T-helper 17 cell (primary cell): ENCODE measurements around the gene PHLPP1. TPM values are rescaled to one million over a fixed set of nuclear protein-coding genes. Genes with fewer than 3 reads are reported as not detected.
A peak's percentile ranks its signal among the peaks of the same experiment; 100 is the strongest.

Experiments
- ATAC-seq: fragments of 150-1000 bp; cut with Tn5 transposase; 2 replicates; pipeline ENCODE4 v1.10.0; 2021; ENCODE audit warnings: mild to moderate bottlenecking, moderate library complexity
- DNase-seq, 3 donors: peaks; one replicate each; pipeline versions ENCODE4 v3.0.0 to v3.0.0-alpha.2; 2020 to 2021
- H3K9me3 ChIP-seq: one replicate; pipeline ENCODE4 v1.7.0; 2013; ENCODE audit warnings: low read length, mild to moderate bottlenecking; ENCODE audit not compliant: control insufficient read depth, poor library complexity, severe bottlenecking
- H3K27ac Mint-ChIP-seq: one replicate; pipeline ENCODE4 v1.8.0; 2022; ENCODE audit warnings: mild to moderate bottlenecking, moderate library complexity, mixed read lengths
- H3K27me3 Mint-ChIP-seq: one replicate; pipeline ENCODE4 v1.8.0; 2022; ENCODE audit warnings: mixed read lengths
- H3K36me3 Mint-ChIP-seq: one replicate; pipeline ENCODE4 v1.8.0; 2022; ENCODE audit warnings: low read depth, mixed read lengths
- H3K4me1 Mint-ChIP-seq: one replicate; pipeline ENCODE4 v1.8.0; 2022; ENCODE audit warnings: mild to moderate bottlenecking, mixed read lengths
- H3K4me3 Mint-ChIP-seq: one replicate; pipeline ENCODE4 v1.8.0; 2022; ENCODE audit warnings: mild to moderate bottlenecking, moderate library complexity, mixed read lengths
- total RNA-seq, 4 donors: library from RNA in 2 of 4; stranded (reverse) in 2 of 4; gene quantifications; one replicate each; pipeline ENCODE4 v1.2.3 and lab custom pipeline; 2022 to 2026

Gene PHLPP1
- total RNA-seq, 2 donors from 2014 or later = 9.0 to 10.8 TPM

- DNase-seq (no peak), ATAC-seq (no peak)
- H3K36me3 Mint-ChIP-seq = peaks cover 2% of the 10 kb centered on the region
- no peak overlapping the region for H3K27ac Mint-ChIP-seq
- H3K4me1 Mint-ChIP-seq = peaks cover 9% of the 10 kb centered on the region
- H3K4me3 Mint-ChIP-seq = no peak overlapping the region
- no peaks in the 10 kb centered on the region for H3K9me3 ChIP-seq
- H3K27me3 Mint-ChIP-seq = no peaks in the 10 kb centered on the region
These were observed 43.2 kb downstream of the PHLPP1 start for GRCh38 chr18:62758591-62758990.

- H3K36me3 Mint-ChIP-seq = peaks cover 2% of the 10 kb centered on the region
- no peak overlapping the region for H3K27ac Mint-ChIP-seq
- ATAC-seq (no peak), DNase-seq (no peak)
- H3K4me1 Mint-ChIP-seq = peaks cover 7% of the 10 kb centered on the region
- H3K4me3 Mint-ChIP-seq = no peak overlapping the region
- H3K9me3 ChIP-seq = no peaks in the 10 kb centered on the region
- H3K27me3 Mint-ChIP-seq = no peaks in the 10 kb centered on the region
These were observed 44.5 kb downstream of the PHLPP1 start for GRCh38 chr18:62759704-62760402.

- Mint-ChIP-seq H3K27me3 (no peaks in the 10 kb centered on the region), H3K36me3 (peaks cover 2% of the 10 kb centered on the region), H3K27ac (no peak overlapping the region), H3K4me1 (peaks cover 7% of the 10 kb centered on the region), H3K4me3 (no peak overlapping the region)
- ATAC-seq (no peak), DNase-seq (no peak)
- no peaks in the 10 kb centered on the region for H3K9me3 ChIP-seq
These were observed 45.0 kb downstream of the PHLPP1 start for GRCh38 chr18:62760403-62760734.

- Mint-ChIP-seq H3K36me3 (peaks cover 2% of the 10 kb centered on the region), H3K27ac (no peak overlapping the region), H3K4me3 (no peak overlapping the region), H3K27me3 (no peaks in the 10 kb centered on the region), H3K4me1 (peaks cover 15% of the 10 kb centered on the region)
- ATAC-seq (no peak), DNase-seq (no peak)
- no peaks in the 10 kb centered on the region for H3K9me3 ChIP-seq
These were observed 47.8 kb downstream of the PHLPP1 start for GRCh38 chr18:62763101-62763521.

- ATAC-seq = no peak
- H3K27me3 Mint-ChIP-seq = no peaks in the 10 kb centered on the region
- H3K4me3 Mint-ChIP-seq = no peak overlapping the region
These were observed 50.9 kb downstream of the PHLPP1 start for GRCh38 chr18:62766266-62766665.

GRCh38 chr18:62767321-62767720 lies 52.0 kb downstream of the PHLPP1 start:
- Mint-ChIP-seq H3K4me3 (no peak overlapping the region), H3K27ac (no peak overlapping the region), H3K27me3 (no peaks in the 10 kb centered on the region), H3K36me3 (peaks cover 2% of the 10 kb centered on the region), H3K4me1 (peaks cover 19% of the 10 kb centered on the region)
- no peak for DNase-seq
- no peaks in the 10 kb centered on the region for H3K9me3 ChIP-seq
- no peak for ATAC-seq

More at GRCh38 chr18:62766266-62766665, 50.9 kb downstream of the PHLPP1 start:
- peaks cover 2% of the 10 kb centered on the region for H3K36me3 Mint-ChIP-seq
- peaks cover 14% of the 10 kb centered on the region for H3K4me1 Mint-ChIP-seq
- DNase-seq = no peak
- no peaks in the 10 kb centered on the region for H3K9me3 ChIP-seq
- no peak overlapping the region for H3K27ac Mint-ChIP-seq

- ATAC-seq (no peak), DNase-seq (no peak)
- H3K4me1 Mint-ChIP-seq = peaks cover 19% of the 10 kb centered on the region
- no peaks in the 10 kb centered on the region for H3K9me3 ChIP-seq
- H3K27ac Mint-ChIP-seq = peak overlapping the region; percentile 24
- no peaks in the 10 kb centered on the region for H3K27me3 Mint-ChIP-seq
- H3K4me3 Mint-ChIP-seq = no peak overlapping the region
- H3K36me3 Mint-ChIP-seq = peaks cover 2% of the 10 kb centered on the region
These were observed 52.7 kb downstream of the PHLPP1 start for GRCh38 chr18:62767836-62768557.

- H3K36me3 Mint-ChIP-seq = peaks cover under 1% of the 10 kb centered on the region
- peak overlapping the region; percentile 24 for H3K27ac Mint-ChIP-seq
- no peaks in the 10 kb centered on the region for H3K9me3 ChIP-seq
- no peak for ATAC-seq
- no peak overlapping the region for H3K4me3 Mint-ChIP-seq
- peaks cover 18% of the 10 kb centered on the region for H3K4me1 Mint-ChIP-seq
- no peaks in the 10 kb centered on the region for H3K27me3 Mint-ChIP-seq
- no peak for DNase-seq
These were observed 53.2 kb downstream of the PHLPP1 start for GRCh38 chr18:62768558-62768943.

- no peaks in the 10 kb centered on the region for H3K27me3 Mint-ChIP-seq
These were observed 53.9 kb downstream of the PHLPP1 start for GRCh38 chr18:62769216-62769615.

GRCh38 chr18:62771494-62772270 lies 56.3 kb downstream of the PHLPP1 start:
- no peaks in the 10 kb centered on the region for H3K27me3 Mint-ChIP-seq
- H3K4me3 Mint-ChIP-seq = no peak overlapping the region
- H3K9me3 ChIP-seq = no peaks in the 10 kb centered on the region
- ATAC-seq (no peak), DNase-seq (no peak)
- no peaks in the 10 kb centered on the region for H3K36me3 Mint-ChIP-seq
- peaks cover 14% of the 10 kb centered on the region for H3K4me1 Mint-ChIP-seq
- H3K27ac Mint-ChIP-seq = no peak overlapping the region

More at GRCh38 chr18:62769216-62769615, 53.9 kb downstream of the PHLPP1 start:
- H3K4me1 Mint-ChIP-seq = peaks cover 17% of the 10 kb centered on the region
- no peak for DNase-seq
- no peak for ATAC-seq
- H3K27ac Mint-ChIP-seq = no peak overlapping the region
- no peaks in the 10 kb centered on the region for H3K9me3 ChIP-seq
- H3K4me3 Mint-ChIP-seq = no peak overlapping the region
- no peaks in the 10 kb centered on the region for H3K36me3 Mint-ChIP-seq

- no peak for DNase-seq
- H3K27me3 Mint-ChIP-seq = peaks cover 5% of the 10 kb centered on the region
- no peaks in the 10 kb centered on the region for H3K36me3 Mint-ChIP-seq
- H3K4me3 Mint-ChIP-seq = no peak overlapping the region
- no peak overlapping the region for H3K27ac Mint-ChIP-seq
- H3K9me3 ChIP-seq = no peaks in the 10 kb centered on the region
- H3K4me1 Mint-ChIP-seq = peaks cover 13% of the 10 kb centered on the region
- no peak for ATAC-seq
These were observed 57.7 kb downstream of the PHLPP1 start for GRCh38 chr18:62772860-62773584.

- DNase-seq = no peak
- Mint-ChIP-seq H3K4me3 (no peak overlapping the region), H3K36me3 (no peaks in the 10 kb centered on the region), H3K4me1 (peaks cover 11% of the 10 kb centered on the region), H3K27me3 (peaks cover 5% of the 10 kb centered on the region), H3K27ac (no peak overlapping the region)
- no peak for ATAC-seq
- no peaks in the 10 kb centered on the region for H3K9me3 ChIP-seq
These were observed 58.4 kb downstream of the PHLPP1 start for GRCh38 chr18:62773691-62774090.
